Transverse colon (tissue), 3 donors: ENCODE results near the gene SLC12A7.

ENCODE experiments used
- EP300 ChIP-seq: sonication (generic); formaldehyde crosslinking; IDR thresholded peaks from one replicate; pipeline ENCODE4 v1.6.1; 2017; ENCODE audit warnings: antibody characterized with exemption, low read depth
- POLR2A ChIP-seq: fragments of 450-650 bp; IDR thresholded peaks from one replicate; pipeline ENCODE4 v1.6.1; 2016; ENCODE audit warnings: antibody characterized with exemption, mild to moderate bottlenecking, moderate library complexity
- TF ChIP-seq, protein P1 (sequence below), 5 experiments: fragments of 200-600 bp in 3 of 5; fragments of 450-650 bp in 2 of 5; sonication (generic) in 3 of 5; IDR thresholded peaks; 1 replicate in 2 of 5; 2 replicates in 3 of 5; pipeline ENCODE4 v1.5.1; 2016 to 2017; ENCODE audit warnings: antibody characterized with exemption in 5 of 5, inconsistent platforms in 3 of 5, mild to moderate bottlenecking in 2 of 5, moderate library complexity in 1 of 5

- TF ChIP-seq, protein P1, sequence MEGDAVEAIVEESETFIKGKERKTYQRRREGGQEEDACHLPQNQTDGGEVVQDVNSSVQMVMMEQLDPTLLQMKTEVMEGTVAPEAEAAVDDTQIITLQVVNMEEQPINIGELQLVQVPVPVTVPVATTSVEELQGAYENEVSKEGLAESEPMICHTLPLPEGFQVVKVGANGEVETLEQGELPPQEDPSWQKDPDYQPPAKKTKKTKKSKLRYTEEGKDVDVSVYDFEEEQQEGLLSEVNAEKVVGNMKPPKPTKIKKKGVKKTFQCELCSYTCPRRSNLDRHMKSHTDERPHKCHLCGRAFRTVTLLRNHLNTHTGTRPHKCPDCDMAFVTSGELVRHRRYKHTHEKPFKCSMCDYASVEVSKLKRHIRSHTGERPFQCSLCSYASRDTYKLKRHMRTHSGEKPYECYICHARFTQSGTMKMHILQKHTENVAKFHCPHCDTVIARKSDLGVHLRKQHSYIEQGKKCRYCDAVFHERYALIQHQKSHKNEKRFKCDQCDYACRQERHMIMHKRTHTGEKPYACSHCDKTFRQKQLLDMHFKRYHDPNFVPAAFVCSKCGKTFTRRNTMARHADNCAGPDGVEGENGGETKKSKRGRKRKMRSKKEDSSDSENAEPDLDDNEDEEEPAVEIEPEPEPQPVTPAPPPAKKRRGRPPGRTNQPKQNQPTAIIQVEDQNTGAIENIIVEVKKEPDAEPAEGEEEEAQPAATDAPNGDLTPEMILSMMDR (IDR thresholded peaks at IDR 0.05): no peak
- TF ChIP-seq POLR2A (no peak), EP300 (no peak)
Observed at GRCh38 chr5:1138445-1139245, 26.8 kb upstream of the SLC12A7 start.
